Breast epithelium (tissue), 4 donors: ENCODE results near the gene MAMLD1. TPM values are rescaled to one million over a fixed set of nuclear protein-coding genes. Genes with fewer than 3 reads are reported as not detected.

ENCODE experiments used
- DNase-seq, 2 donors: peaks; one replicate each; pipeline ENCODE4 v3.0.0-alpha.2; 2019; ENCODE audit warnings: low spot score in 2 of 2
- H3K27ac ChIP-seq, 2 donors: fragments of 200-600 bp; sonication (generic) in 1 of 2; one replicate each; pipeline ENCODE4 v1.5.1; 2016 to 2019; ENCODE audit warnings: mild to moderate bottlenecking in 1 of 2
- H3K27me3 ChIP-seq, 2 donors: fragments of 200-600 bp; sonication (generic) in 1 of 2; one replicate each; pipeline versions ENCODE4 v1.5.1 to v1.6.0; 2017 to 2019; ENCODE audit warnings: control low read depth in 1 of 2, mild to moderate bottlenecking in 1 of 2
- H3K36me3 ChIP-seq: fragments of 200-600 bp; one replicate; pipeline ENCODE4 v1.5.1; 2019
- H3K4me1 ChIP-seq, 2 donors: fragments of 200-600 bp; sonication (generic); one replicate each; pipeline ENCODE4 v1.5.1; 2016 to 2019; ENCODE audit warnings: control low read depth in 1 of 2
- H3K4me3 ChIP-seq, 3 donors: fragments of 200-600 bp; sonication (generic); 1 replicate in 2 of 3; 2 replicates in 1 of 3; pipeline ENCODE4 v1.5.1; 2016 to 2019; ENCODE audit warnings: mild to moderate bottlenecking in 3 of 3, moderate library complexity in 2 of 3
- H3K9me3 ChIP-seq, 2 donors: fragments of 200-600 bp; sonication (generic) in 1 of 2; one replicate each; pipeline ENCODE4 v1.5.1; 2016 to 2019; ENCODE audit warnings: control low read depth in 1 of 2
- CTCF ChIP-seq, 3 donors: fragments of 450-650 bp; IDR thresholded peaks; one replicate each; pipeline ENCODE4 v1.5.1; 2016 to 2017; ENCODE audit warnings: antibody characterized with exemption in 3 of 3, mild to moderate bottlenecking in 3 of 3, moderate library complexity in 3 of 3
- POLR2A ChIP-seq: fragments of 450-650 bp; IDR thresholded peaks from one replicate; pipeline ENCODE4 v1.6.1; 2016; ENCODE audit warnings: antibody characterized with exemption, mild to moderate bottlenecking, moderate library complexity
- POLR2AphosphoS5 ChIP-seq, 3 donors: sonication (generic); formaldehyde crosslinking; IDR thresholded peaks; one replicate each; pipeline ENCODE4 v1.6.1; 2017; ENCODE audit warnings: antibody characterized with exemption in 3 of 3
- intact Hi-C: fragments of 100-400 bp; cut with DNase I; formaldehyde crosslinking; loops from one replicate; pipeline ENCODE4 v1.15.1; 2023; ENCODE audit warnings: low total_unique reads
- total RNA-seq, 3 donors: library from RNA; depleted of rRNA; stranded (reverse); fragments of >200 nt; gene quantifications; one replicate each; pipeline ENCODE4 v1.1.0, GENCODE V29; 2016

The MAMLD1 gene
- total RNA-seq, 3 donors from 2014 or later: 2.3 to 14.7 (median 2.8) TPM

- H3K9me3 ChIP-seq: no peaks in the 10 kb centered on the region
- TF ChIP-seq CTCF (IDR thresholded peaks at IDR 0.05) (no peak), POLR2A (no peak), POLR2AphosphoS5 (IDR thresholded peaks at IDR 0.05) (no peak)
Measured at GRCh38 chrX:150502091-150502490, 139.0 kb downstream of the MAMLD1 start.

GRCh38 chrX:150502979-150503897 lies 140.1 kb downstream of the MAMLD1 start:
- DNase-seq: no peak
- intact Hi-C loops: no loop called here
- Histone ChIP-seq H3K4me3 (no peak overlapping the region), H3K4me1 (no peaks in the 10 kb centered on the region), H3K27me3 (peaks cover 0 to 23% of the 10 kb centered on the region in 2 donors), H3K36me3 (no peaks in the 10 kb centered on the region), H3K9me3 (no peaks in the 10 kb centered on the region), H3K27ac (no peak overlapping the region)
- TF ChIP-seq POLR2AphosphoS5 (IDR thresholded peaks at IDR 0.05) (no peak), CTCF (IDR thresholded peaks at IDR 0.05) (no peak), POLR2A (no peak)

More at GRCh38 chrX:150502091-150502490, 139.0 kb downstream of the MAMLD1 start:
- Histone ChIP-seq H3K4me3 (no peak overlapping the region), H3K27me3 (peaks cover 0 to 21% of the 10 kb centered on the region in 2 donors), H3K4me1 (no peaks in the 10 kb centered on the region), H3K36me3 (no peaks in the 10 kb centered on the region), H3K27ac (no peak overlapping the region)
- no peak for DNase-seq
- intact Hi-C loops: no loop called here

GRCh38 chrX:150503898-150504219 lies 140.7 kb downstream of the MAMLD1 start:
- no peak overlapping the region for H3K27ac ChIP-seq
- TF ChIP-seq POLR2A (no peak), CTCF (IDR thresholded peaks at IDR 0.05) (no peak), POLR2AphosphoS5 (IDR thresholded peaks at IDR 0.05) (no peak)
- H3K4me1 ChIP-seq: no peaks in the 10 kb centered on the region
- no peaks in the 10 kb centered on the region for H3K9me3 ChIP-seq
- DNase-seq: no peak
- peaks cover 0 to 27% of the 10 kb centered on the region in 2 donors for H3K27me3 ChIP-seq
- H3K4me3 ChIP-seq: no peak overlapping the region
- no peaks in the 10 kb centered on the region for H3K36me3 ChIP-seq
- intact Hi-C loops: no loop called here

GRCh38 chrX:150504397-150505182 lies 141.5 kb downstream of the MAMLD1 start:
- Histone ChIP-seq H3K27ac (peak overlapping the region in 1 of 2 donors; percentile 13), H3K4me1 (no peaks in the 10 kb centered on the region), H3K4me3 (no peak overlapping the region), H3K9me3 (no peaks in the 10 kb centered on the region), H3K36me3 (no peaks in the 10 kb centered on the region), H3K27me3 (peaks cover 0 to 27% of the 10 kb centered on the region in 2 donors)
- DNase-seq: no peak
- intact Hi-C loops: no loop called here
- TF ChIP-seq POLR2A: no peak
- no peak for TF ChIP-seq CTCF (IDR thresholded peaks at IDR 0.05)
- TF ChIP-seq POLR2AphosphoS5 (IDR thresholded peaks at IDR 0.05): no peak

- H3K4me3 ChIP-seq: no peak overlapping the region
- no peaks in the 10 kb centered on the region for H3K4me1 ChIP-seq
- no peak overlapping the region for H3K27ac ChIP-seq
- no peaks in the 10 kb centered on the region for H3K36me3 ChIP-seq
- DNase-seq: no peak
- peaks cover 0 to 27% of the 10 kb centered on the region in 2 donors for H3K27me3 ChIP-seq
- intact Hi-C loops: no loop called here
- TF ChIP-seq POLR2A: no peak
- TF ChIP-seq CTCF (IDR thresholded peaks at IDR 0.05): no peak
- no peak for TF ChIP-seq POLR2AphosphoS5 (IDR thresholded peaks at IDR 0.05)
- no peaks in the 10 kb centered on the region for H3K9me3 ChIP-seq
Measured at GRCh38 chrX:150506020-150506419, 142.9 kb downstream of the MAMLD1 start.
